Tibial artery (tissue), 4 donors: ENCODE results near the gene NRBF2.

ENCODE experiments used
- DNase-seq, 2 donors: peaks; one replicate each; pipeline ENCODE4 v3.0.0-alpha.2; 2019
- H3K27ac ChIP-seq, 2 donors: fragments of 200-600 bp; sonication (generic) in 1 of 2; 1 replicate in 1 of 2; 2 replicates in 1 of 2; pipeline ENCODE4 v1.5.1; 2018 to 2019; ENCODE audit warnings: mild to moderate bottlenecking in 1 of 2
- H3K27me3 ChIP-seq, 2 donors: fragments of 200-600 bp; sonication (generic) in 1 of 2; one replicate each; pipeline versions ENCODE4 v1.5.1 to v1.6.0; 2016 to 2019
- H3K36me3 ChIP-seq, 3 donors: fragments of 200-600 bp; sonication (generic) in 2 of 3; one replicate each; pipeline ENCODE4 v1.5.1; 2016 to 2019; ENCODE audit warnings: mild to moderate bottlenecking in 2 of 3
- H3K4me1 ChIP-seq, 4 donors: fragments of 200-600 bp; sonication (generic) in 2 of 4; 1 replicate in 3 of 4; 2 replicates in 1 of 4; pipeline ENCODE4 v1.5.1; 2016 to 2019
- H3K4me3 ChIP-seq, 2 donors: fragments of 200-600 bp; sonication (generic) in 1 of 2; 1 replicate in 1 of 2; 2 replicates in 1 of 2; pipeline ENCODE4 v1.5.1; 2018 to 2019; ENCODE audit warnings: mild to moderate bottlenecking in 2 of 2
- H3K9me3 ChIP-seq, 3 donors: fragments of 200-600 bp; sonication (generic) in 1 of 3; one replicate each; pipeline ENCODE4 v1.5.1; 2016 to 2019
- CTCF ChIP-seq, 2 experiments: fragments of 200-600 bp in 1 of 2; fragments of 450-650 bp in 1 of 2; IDR thresholded peaks; one replicate each; pipeline ENCODE4 v1.5.1; 2017 to 2019; ENCODE audit warnings: antibody characterized with exemption in 2 of 2, mild to moderate bottlenecking in 1 of 2, moderate library complexity in 1 of 2
- intact Hi-C: fragments of 100-400 bp; cut with DNase I; formaldehyde crosslinking; loops from one replicate; pipeline ENCODE4 v1.15.0; 2023; ENCODE audit warnings: low total_unique reads

Gene NRBF2

DNA sequence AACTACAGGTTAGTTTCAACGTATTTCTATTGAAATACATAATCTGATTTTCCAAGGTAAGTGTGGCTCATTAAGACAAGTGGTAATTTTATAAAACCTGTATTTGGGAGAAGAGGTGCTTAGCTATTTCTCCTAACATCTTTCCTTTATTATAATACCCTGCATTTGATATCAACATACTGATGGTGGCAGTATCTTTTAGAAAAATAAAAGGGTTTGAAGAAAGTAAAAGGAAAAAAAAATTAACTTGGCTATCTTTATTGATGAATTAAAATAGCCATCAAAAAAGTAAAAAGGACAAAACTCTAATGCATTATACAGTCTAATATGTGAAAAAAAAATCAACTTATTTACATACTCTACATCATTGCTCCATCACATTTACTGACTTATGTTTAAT is 68.0 kb downstream of the NRBF2 start:
- Histone ChIP-seq H3K27ac (no peak overlapping the region), H3K4me1 (peaks cover 0 to 30% (median 19%) of the 10 kb centered on the region in 4 donors), H3K4me3 (no peak overlapping the region), H3K9me3 (no peaks in the 10 kb centered on the region), H3K36me3 (peaks cover 8 to 28% (median 10%) of the 10 kb centered on the region in 3 donors), H3K27me3 (no peaks in the 10 kb centered on the region)
- intact Hi-C loops, result no loop called here
- no peak for TF ChIP-seq CTCF (IDR thresholded peaks at IDR 0.05)
- no peak for DNase-seq
